ENCODE results near the gene NUP210L.

GRCh38 chr1:153985341-153985912 is 169.4 kb downstream of the NUP210L start:
- TF ChIP-seq CTCF (IDR thresholded peaks at IDR 0.05): no peak
- no peak for TF ChIP-seq POLR2A (IDR thresholded peaks at IDR 0.05)

Measured in lower leg skin (tissue), 3 donors.